Measurements from ENCODE around the gene LBR.
"Not testable (repeated sequence)": the region's sequence is repeated elsewhere in the genome, so short reads cannot be mapped to it uniquely, and the experiment has no call there.

The LBR gene

DNA sequence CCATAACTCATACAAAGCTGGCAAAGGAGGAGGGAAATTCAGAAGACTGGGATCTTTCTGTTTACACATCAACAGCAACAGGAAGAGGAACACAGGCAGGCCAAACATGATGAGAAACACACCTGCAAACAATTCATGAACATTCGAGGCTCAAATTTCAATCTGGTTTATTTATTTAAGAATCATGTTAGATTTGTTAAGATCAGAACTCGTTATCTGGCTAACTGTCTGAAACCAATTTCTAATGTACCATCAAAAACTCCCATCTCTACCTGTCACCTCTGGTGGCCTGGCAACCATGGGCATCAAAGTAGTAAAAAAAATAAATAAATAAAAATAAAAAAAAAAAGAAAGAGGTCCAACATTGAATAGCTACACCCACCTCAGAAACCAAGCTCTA, 9.8 kb downstream of the LBR start:
- no peak for DNase-seq

DNA sequence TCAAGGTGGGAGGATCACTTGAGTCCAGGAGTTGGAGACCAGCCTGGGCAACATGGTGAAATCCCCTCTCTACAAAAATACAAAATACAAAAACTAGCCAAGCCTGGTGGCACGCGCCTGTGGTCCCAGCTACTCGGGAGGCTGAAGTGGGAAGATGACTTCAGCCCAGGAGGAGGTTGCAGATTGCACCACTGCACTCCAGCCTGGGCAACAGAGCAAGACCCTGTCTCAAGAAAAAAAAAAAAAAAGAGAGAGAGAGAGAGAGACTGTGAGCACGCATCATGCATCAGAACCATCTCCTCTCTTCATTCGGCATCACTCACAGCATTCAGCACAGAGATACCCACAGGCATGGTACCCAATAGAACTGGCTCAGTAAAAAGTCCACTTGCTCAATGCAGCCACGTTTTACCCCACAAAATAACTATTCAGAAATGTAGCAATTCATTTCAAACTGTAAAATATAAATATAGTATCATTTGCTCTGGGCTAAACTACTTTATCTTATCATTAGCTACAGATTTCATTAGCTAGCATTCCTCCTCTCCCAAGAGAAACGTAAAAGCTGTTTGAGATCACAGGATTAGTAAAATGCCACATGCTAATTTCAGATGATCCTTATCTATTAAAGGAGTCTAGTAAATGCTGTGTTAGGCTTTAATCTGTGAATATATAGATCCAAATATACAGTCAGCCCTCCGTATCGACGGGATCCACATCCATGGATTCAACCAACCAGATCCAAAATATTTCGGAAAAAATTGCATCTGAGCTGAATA, 11.7 kb downstream of the LBR start:
- no peak for DNase-seq

DNA sequence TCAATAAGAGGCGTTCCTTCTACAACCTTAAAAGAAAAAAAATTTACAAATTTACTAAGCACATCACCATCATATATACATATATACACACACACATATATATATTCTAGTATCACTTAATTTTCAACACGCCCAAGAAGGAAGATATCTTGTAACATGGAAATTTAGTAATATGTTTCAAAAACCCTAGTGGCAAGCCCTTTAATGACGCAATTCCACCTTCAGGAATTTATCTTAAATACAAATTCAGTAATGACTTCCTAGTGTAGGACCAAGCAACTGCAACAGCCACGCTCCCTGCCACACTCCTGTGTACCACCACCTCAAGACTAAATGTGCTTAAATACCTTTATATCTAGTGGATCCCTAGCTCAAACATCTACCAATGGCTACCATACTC, 12.5 kb downstream of the LBR start:
- no peak for DNase-seq

DNA sequence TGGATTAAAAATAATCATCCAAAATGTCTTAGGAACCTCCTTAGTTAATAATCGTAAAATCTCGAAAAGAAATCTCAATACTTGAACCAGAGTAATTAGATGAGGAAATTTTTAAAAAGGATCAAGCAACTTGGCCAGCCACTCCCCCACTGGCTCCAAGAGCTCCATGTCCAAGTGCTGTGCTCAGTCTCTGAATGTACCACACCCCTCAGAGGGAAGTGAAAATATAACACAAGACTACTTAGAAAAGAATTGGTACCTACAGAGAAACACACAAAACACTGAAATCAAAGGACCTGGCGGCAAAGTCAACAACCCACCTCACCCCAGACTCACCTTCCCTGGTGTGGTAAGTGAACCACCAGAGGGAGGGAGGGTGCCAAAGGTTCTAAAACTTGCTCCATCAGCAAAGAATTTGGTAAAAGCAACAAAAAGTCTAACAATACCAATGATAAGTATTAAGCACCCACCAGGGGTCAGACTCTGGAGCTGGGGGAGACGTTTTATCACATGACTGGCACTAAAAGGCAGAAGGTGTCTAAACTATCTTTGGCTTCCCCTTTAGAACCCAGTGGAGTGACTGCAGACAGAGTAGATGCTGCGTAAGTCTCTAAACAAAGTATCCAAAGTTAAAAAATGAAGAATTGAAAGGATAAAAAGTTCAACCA, 14.0 kb downstream of the LBR start:
- no peak for DNase-seq

DNA sequence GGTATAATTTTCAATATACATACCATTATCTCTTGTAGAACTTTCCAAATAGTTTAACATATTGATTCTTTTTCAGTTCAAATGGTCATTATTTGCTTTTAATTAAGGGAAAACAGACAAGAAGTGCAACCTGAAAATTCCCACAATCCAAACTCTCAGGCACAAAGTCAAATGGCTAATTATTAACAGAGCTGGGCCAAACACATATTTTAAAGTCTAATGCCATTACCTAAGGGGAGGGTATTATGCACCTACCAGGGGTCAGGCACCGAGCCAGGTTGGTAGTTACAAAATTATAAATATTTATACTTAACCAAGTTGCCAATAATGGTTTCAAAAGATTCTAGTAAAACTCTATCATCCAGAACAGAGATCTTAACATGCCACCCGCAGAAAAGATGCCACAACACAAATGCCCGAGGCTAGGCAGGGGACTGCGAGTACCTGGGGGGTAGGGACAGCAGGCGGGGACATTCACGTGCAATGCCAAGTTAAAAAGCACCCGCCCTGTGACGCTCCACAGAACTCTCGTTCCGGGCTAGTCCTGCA, 15.0 kb downstream of the LBR start:
- no peak for DNase-seq

DNA sequence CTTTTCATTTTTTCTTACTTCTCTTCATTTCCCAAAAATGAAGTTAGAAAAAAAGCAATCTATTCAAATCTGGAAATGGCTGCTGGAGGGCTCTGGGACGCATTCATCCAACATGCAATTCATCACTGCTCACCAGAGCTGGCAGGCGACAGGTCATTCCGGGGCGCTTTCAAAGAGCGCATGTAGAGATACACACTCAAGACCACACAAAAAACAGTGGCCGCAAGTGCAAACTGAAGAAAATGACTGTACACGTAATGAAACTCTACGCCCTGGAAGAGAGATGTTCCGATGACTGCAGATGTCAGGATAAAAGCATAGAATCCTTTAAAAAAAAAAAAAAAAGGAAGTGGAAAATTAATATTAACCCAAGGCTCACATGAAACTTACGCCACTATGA, 15.5 kb downstream of the LBR start:
- no peak for DNase-seq

DNA sequence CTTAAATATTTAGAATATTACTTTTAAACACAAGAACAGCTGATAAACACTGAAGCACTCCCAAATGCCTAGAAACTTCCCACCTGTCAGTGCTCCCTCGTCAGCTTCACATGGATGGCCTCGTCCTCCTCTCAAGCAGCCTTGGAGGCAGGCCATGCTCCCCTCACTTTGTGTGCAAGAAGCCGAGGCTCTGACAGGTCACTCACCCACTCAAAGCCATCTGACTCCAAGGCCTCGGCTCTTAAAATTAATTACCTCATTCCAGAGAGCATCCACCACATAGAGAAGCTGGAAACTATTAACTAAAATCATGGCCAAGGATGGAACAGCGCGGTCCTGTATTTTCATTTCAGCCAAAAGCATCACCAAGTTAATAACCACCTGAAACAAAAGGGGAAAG, 17.8 kb downstream of the LBR start:
- no peak for DNase-seq

DNA sequence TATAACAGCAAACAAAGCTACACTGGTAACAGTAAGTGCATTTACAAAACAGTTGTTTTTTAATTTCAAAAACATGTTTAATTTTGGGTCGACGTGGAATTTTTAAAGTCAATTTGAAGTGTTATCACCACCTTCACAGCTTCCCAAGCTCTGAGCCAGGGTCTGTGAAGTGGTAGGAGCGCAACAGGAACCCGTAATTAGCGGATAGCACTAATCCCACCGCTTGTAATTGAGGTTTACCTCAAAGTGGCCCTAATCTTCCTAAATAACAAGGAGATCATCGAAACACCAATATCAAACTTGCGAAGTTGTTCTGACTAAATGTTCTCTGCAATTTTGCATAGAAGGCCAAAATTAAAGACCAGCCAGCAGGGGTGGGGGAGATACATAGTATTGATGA, 18.8 kb downstream of the LBR start:
- no peak for DNase-seq

DNA sequence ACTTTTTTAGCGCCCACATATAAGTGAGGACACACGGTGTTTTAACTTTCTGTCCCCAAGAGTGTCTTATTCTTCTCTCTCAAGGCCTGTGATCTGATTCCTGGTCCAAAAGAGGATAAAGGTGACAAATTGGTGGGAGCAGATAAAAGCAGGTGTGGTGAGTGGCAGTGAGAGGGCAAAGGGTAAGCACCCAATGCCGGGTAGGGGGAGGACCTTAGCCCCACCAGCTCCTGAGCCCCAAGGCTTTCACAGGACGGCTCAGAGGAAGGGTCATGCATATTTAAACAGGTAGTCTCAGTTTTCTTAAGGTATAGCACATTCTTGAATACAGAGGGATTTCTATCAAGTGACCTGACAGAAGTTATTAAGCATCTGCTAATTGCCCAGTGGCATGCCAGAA, 19.6 kb downstream of the LBR start:
- DNase-seq, result no peak

DNA sequence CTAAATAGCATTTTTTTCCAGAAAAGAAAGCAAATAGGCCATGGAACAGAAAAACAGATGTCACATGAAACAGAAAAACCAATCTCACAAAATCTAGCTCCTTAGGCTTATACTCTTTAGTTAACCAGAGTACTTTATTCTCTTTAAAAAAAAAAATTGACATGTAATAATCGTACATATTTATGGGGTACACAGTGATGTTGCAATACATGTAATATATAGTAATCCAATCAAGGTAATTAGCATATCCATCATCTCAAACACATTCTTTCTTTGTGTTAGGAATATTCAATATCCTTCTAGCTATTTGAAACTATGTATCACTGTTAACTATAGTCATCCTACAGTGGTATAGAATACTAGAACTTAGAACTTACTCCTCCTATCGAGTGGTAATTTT, 20.1 kb downstream of the LBR start:
- no peak for DNase-seq

DNA sequence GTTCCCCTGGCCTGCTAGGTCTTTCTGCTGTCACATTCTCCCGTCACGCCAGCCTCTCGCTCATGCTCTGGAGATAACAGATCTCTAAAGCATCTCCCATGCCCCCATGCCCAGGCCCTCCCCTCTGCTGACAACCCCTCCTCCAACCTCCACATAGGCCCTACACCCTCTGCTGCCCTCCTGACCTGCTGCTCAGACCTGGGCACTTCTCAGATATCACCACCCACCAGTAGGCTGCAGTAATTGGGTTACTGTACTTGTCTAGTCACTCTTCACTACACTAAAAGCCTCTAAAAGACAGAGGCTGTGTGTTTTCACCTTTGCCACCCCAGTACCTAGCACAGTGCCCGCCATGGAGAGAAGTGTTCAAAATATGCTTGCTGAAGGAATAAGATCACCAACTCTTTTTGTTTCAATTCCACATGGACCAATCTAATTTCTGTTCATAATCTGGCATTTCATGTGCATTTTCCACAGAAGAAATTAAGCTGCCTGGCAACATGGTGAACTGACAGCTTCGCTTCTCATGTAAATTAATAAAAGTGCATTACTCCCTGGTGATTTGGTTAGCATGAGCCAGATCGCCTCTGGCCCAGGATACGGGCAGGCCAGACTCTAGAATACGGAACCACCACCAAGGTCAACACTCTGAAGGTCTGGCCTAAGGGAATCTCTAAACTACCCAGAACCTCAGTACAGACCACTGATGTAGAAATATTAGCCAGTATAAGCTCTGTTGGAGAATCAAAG, 20.7 kb downstream of the LBR start:
- DNase-seq, result no peak

DNA sequence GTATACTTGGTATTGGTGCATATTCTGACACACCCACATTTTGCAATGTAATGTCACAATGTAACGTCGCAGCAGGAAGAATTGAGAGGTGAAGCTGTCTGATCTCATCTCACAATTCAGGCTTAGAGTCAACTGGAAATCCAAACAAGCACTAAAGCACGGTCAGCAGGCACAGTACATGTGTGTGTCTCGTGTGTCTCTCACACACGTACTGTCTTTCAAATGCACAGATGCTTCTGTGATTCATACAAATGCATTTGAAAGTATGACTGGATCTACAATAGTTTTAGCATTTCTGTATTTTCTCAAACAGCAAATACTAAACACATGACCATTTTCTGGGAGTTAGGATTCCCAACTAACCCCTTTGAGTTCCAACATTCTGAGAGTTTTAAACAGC, 26.9 kb downstream of the LBR start:
- DNase-seq, result no peak

DNA sequence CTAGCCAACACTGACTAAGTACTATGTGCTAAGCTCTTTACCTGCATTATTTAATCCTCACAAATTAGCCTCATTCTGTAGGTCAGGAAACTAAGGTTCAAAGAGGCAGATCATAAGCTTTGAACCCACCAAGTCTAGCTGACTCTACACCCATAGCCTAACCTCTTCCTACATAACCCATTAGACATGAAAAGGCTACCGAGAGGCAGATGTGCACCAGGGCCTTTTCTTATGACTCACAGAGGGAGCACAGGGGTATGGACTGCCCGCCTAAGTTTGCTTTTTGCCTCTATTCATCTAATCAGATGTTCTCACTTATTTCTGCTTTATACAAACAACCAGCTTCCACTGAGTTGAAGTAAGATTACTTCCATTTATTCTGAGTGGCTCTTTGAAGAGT, 31.5 kb downstream of the LBR start:
- no peak for DNase-seq

DNA sequence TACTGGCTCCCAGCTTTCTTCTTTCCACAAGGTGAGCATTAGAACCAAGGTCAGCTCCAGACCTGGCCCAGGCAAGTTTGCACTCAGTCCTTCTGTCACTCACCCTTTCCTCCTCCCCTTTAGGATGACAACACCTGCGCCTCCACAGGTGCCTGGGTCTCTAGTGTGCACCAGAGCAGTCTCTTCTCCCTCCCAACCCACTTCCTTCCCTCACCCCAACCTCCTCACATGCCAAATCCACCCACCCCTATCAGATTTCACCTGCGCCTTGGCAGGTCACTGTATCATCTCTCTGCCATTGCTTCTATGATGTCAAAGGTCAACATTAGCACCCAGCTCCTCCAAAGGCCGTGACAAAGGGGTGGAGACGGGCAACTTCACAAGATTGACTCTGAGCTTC, 38.0 kb downstream of the LBR start:
- no peak for DNase-seq

DNA sequence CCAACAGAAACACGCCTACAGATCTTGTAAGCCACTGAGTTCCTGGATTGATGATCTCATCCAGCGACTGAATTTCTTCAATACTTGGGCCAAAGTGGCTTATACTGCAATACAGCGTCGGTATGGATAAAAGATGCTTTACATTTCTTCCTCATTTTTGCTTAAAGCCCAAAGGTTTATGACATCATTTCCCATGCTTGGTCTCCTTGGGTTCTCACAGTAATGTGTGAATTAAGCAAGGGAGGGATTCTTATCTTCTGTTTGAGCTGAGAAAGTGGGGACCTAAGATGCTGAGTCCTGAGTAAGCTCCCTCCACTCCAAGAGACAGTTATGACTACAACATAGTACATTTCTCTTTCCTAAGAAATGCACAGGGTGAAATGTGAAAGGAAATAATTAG, 39.5 kb downstream of the LBR start:
- DNase-seq, result no peak

DNA sequence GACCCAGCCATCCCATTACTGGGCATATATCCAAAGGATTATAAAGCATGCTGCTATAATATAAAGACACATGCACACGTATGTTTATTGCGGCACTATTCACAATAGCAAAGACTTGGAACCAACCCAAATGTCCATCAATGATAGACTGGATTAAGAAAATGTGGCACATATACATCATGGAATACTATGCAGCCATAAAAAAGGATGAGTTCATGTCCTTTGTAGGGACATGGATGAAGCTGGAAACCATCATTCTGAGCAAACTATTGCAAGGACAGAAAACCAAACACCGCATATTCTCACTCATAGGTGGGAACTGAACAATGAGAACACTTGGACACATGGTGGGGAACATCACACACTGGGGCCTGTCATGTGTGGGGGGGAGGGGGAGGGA, 41.0 kb downstream of the LBR start:
- DNase-seq, result not testable (repeated sequence)

DNA sequence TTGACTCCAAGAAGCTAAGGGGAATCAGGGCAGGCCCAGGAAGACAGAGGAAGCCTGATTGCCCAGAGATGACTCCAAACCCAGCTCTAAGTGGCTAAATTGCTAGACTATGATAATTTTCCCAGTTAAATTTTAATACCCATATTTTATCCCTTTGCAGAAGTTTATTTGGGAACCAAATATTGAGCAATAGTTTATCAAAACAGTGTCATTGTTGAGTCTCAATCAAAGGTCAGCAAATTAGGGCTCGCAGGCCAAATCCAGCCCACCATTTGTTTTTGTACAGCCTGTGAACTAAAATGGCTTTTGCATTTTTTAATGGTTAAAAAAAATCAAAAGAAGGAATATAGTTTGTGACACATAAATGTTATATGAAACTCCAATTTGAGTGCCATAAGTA, 47.1 kb downstream of the LBR start:
- DNase-seq, result no peak

DNA sequence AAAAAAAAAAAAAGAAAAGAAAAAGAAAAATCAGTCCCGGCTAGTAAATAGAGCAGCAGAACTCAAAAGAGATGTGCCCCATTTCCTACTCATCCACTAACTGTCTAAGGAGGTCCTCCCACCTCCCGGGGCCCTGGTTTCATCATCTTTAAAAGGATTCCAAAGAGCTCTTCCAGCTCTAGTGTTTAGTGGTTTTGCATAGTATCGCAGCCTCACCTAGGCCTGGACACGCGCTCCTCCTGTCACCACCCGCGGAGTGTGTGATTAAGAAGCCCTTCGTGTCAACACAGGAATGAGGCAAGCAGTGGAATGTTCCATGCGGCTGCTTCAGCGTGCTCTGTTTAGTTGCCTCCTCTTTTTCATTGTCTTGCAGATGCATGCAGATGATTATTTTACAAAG, 49.0 kb downstream of the LBR start:
- no peak for DNase-seq

DNA sequence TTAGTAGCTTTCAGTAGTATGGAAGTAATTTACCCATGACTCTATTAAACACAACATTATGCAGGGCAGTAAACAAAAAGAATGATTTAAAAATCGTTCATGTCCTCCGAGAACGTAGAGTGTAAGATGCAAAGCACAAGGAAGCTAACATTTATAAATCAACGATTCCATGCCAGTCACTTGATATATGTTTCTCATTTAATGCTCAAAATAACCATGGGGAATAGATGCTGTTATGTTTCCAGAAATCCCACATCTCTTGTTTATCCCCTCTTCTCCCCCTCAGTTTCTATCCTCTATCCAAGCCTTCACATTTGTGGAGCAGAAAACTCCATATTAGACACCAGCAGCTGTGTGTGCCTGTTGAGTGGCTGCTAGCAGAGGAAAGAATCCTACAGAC, 52.8 kb downstream of the LBR start:
- no peak for DNase-seq

DNA sequence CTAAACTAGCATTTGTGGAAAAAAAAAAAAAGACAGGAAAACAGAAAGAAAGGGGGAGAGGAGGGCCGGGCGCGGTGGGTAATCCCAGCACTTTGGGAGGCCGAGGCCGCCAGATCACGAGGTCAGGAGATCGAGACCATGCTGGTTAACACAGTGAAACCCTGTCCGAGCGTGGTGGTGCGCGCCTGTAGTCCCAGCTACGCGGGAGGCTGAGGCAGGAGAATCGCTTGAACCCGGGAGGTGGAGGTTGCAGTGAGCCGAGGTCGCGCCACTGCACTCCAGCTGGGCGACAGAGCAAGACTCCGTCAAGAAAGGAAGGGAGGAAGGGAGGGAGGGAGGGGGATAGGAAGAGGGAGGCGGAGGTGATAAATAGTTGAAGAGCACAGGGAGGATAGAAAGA, 54.7 kb downstream of the LBR start:
- no peak for DNase-seq

DNA sequence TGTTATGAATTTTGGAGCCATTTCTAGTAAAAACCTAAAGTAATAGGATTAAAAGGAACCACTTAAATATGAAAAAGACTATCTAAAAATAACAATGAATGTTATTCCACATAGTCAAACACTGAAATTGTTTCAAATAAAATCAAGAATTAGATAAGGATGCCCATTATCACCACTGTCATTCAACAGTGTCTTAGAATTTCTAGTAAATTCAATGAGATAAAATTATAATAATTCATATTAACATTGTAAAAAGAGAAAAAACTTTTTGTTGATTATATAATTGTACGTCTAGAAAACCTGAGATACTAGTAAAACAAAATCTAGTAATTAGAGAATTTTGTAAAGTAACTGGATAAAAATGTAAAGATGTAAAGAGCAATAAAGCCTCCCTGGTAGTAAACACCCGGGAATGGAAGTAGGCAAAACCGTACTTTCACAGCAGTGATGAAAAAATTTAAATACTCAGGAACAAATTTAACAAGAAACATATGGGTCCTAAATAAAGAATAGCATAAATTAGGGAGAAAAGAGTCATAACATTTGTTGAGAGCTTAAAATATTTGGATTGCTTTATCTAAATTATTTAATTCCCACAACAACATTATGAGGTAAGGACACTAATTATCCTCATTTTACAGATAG, 56.4 kb downstream of the LBR start:
- DNase-seq, result no peak

DNA sequence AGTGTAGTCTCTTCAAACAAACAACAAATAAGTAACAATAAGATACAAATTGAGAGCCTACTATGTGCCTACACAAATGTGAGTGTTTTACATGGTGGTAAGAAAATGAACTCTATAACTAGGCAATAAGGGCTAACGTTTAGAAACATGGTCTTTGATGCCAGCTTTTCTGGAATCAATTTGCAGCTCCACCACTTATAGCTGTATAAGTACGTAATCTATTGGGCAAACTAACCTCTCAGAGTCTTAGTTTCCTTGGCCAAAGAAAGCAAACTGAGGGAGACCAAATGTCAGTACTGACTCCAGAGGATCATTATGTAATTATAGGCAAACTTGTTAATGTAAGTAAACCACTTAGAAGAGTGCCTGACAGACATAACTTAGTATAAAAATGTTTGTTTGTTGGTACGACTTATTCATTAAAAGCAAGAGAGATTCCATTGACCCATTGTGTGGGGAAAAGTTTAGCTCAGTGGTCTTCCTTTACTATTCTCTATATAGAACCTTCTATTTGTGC, 59.7 kb downstream of the LBR start:
- DNase-seq, result no peak

DNA sequence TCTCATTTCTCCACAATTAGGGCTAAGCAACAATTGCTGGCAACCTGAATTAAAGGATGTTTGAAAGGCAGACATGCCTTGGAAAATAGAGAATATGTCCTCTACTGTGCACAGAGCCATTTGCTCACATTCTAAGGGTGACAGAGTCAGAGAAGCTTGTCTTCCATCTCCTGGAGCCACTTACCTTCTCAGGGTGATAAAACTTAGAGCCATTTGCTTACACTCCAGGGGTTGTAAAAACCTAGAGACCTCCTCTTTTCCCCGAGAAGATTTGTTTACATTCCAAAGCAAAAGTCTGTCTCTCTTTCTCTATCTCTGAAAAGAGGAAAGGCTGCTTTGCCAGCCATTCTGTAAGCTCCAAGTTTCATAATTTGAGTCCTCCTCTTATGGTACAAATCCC, 61.3 kb downstream of the LBR start:
- DNase-seq, result no peak

Measured in T-helper 9 cell (primary cell).